B cell (primary cell): Measurements from ENCODE around the gene CAPN10. TPM values are rescaled to one million over a fixed set of nuclear protein-coding genes. Genes with fewer than 3 reads are reported as not detected.

Source experiments
- ATAC-seq: fragments of 200-7000 bp; cut with Tn5 transposase; one replicate; pipeline ENCODE4 v1.10.0; 2021; ENCODE audit warnings: low read depth, mild to moderate bottlenecking, moderate number of reproducible peaks, moderate library complexity
- CTCF ChIA-PET: fragments of 350-600 bp; sonication (Branson Sonifier 250); formaldehyde crosslinking; loops from one replicate; lab custom pipeline; 2021; ENCODE audit warnings: antibody characterized with exemption, inconsistent platforms; lab: Charles Lee
- POLR2A ChIA-PET: fragments of 350-600 bp; sonication (Branson Sonifier 250); formaldehyde crosslinking; loops from one replicate; lab custom pipeline; 2021; ENCODE audit warnings: antibody characterized with exemption; lab: Charles Lee
- DNase-seq: peaks from one replicate; pipeline ENCODE4 v3.0.0; 2013
- H2AFZ ChIP-seq: 2 replicates; pipeline ENCODE4 v1.6.1; 2012; ENCODE audit warnings: mild to moderate bottlenecking, low read depth, low read length; ENCODE audit not compliant: insufficient read depth, poor library complexity, severe bottlenecking
- H3K27ac ChIP-seq, 2 donors: 1 replicate in 1 of 2; 2 replicates in 1 of 2; pipeline ENCODE4 v1.5.1; 2012 to 2013; ENCODE audit warnings: low read length in 2 of 2, mild to moderate bottlenecking in 2 of 2, moderate library complexity in 1 of 2
- H3K27me3 ChIP-seq, 4 experiments: fragments of 200-600 bp in 1 of 4; sonication (generic) in 1 of 4; replicated peaks in 1 of 4; 1 replicate in 2 of 4; 2 replicates in 2 of 4; pipeline versions ENCODE4 v1.6.1 to v1.7.0; 2013 to 2016; ENCODE audit warnings: low read length in 3 of 4, mild to moderate bottlenecking in 2 of 4, mixed read lengths in 1 of 4, moderate library complexity in 1 of 4; ENCODE audit not compliant: insufficient read depth in 4 of 4, control insufficient read depth in 3 of 4; ENCODE audit errors: control extremely low read depth in 1 of 4
- H3K36me3 ChIP-seq, 2 experiments: replicated peaks in 1 of 2; 1 replicate in 1 of 2; 2 replicates in 1 of 2; pipeline versions ENCODE4 v1.6.1 to v1.7.1; 2013; ENCODE audit warnings: low read length in 1 of 2; ENCODE audit not compliant: insufficient read depth in 2 of 2, control insufficient read depth in 1 of 2; ENCODE audit errors: control extremely low read depth in 1 of 2, extremely low read depth in 1 of 2
- H3K4me1 ChIP-seq, 2 donors: fragments of 200-600 bp in 1 of 2; sonication (generic) in 1 of 2; 1 replicate in 1 of 2; 2 replicates in 1 of 2; pipeline versions ENCODE4 v1.5.1 to v1.6.1; 2013 to 2017; ENCODE audit warnings: low read length in 2 of 2; ENCODE audit not compliant: control insufficient read depth in 2 of 2, insufficient read depth in 2 of 2
- H3K4me2 ChIP-seq: replicated peaks from 2 replicates; pipeline ENCODE3; 2012; ENCODE audit warnings: mild to moderate bottlenecking, low read depth, low read length; ENCODE audit not compliant: poor library complexity, severe bottlenecking
- H3K4me3 ChIP-seq, 5 experiments: fragments of 200-600 bp in 1 of 5; sonication (generic) in 1 of 5; 1 replicate in 3 of 5; 2 replicates in 2 of 5; pipeline versions ENCODE4 v1.5.1 to v1.7.0; 2011 to 2016; ENCODE audit warnings: low read length in 4 of 5, mild to moderate bottlenecking in 4 of 5, low read depth in 2 of 5, control low read depth in 1 of 5, moderate library complexity in 1 of 5; ENCODE audit not compliant: insufficient read depth in 1 of 5; ENCODE audit errors: control extremely low read depth in 1 of 5, extremely low read depth in 1 of 5
- H3K79me2 ChIP-seq: fragments of 200-600 bp; sonication (generic); one replicate; pipeline ENCODE4 v1.6.0; 2016; ENCODE audit warnings: low read length; ENCODE audit not compliant: control insufficient read depth, insufficient read depth
- H3K9ac ChIP-seq: fragments of 200-600 bp; sonication (generic); 2 replicates; pipeline ENCODE4 v1.6.1; 2017; ENCODE audit warnings: mild to moderate bottlenecking, low read length, moderate library complexity
- H3K9me3 ChIP-seq, 3 donors: one replicate each; pipeline versions ENCODE4 v1.6.1 to v1.7.1; 2013; ENCODE audit warnings: low read length in 2 of 3; ENCODE audit not compliant: control insufficient read depth in 2 of 3, insufficient read depth in 1 of 3; ENCODE audit errors: control extremely low read depth in 1 of 3
- H4K20me1 ChIP-seq: 2 replicates; pipeline ENCODE4 v1.6.0; 2012; ENCODE audit warnings: mild to moderate bottlenecking, low read length; ENCODE audit not compliant: insufficient read depth, control insufficient read depth, poor library complexity, severe bottlenecking
- H3K27ac Mint-ChIP-seq: one replicate; pipeline ENCODE4 v1.8.0; 2021; ENCODE audit warnings: mixed read lengths
- H3K27me3 Mint-ChIP-seq: one replicate; pipeline ENCODE4 v1.8.0; 2021; ENCODE audit warnings: mixed read lengths
- H3K4me1 Mint-ChIP-seq: one replicate; pipeline ENCODE4 v1.8.0; 2021; ENCODE audit warnings: mixed read lengths
- H3K4me3 Mint-ChIP-seq: one replicate; pipeline ENCODE4 v1.8.0; 2021; ENCODE audit warnings: mixed read lengths
- H3K9me3 Mint-ChIP-seq: one replicate; pipeline ENCODE4 v1.8.0; 2022; ENCODE audit warnings: mixed read lengths; ENCODE audit not compliant: insufficient read depth
- EZH2 ChIP-seq: IDR thresholded peaks from 2 replicates; pipeline ENCODE4 v1.6.1; 2012; ENCODE audit warnings: borderline replicate concordance, low read depth, mild to moderate bottlenecking, moderate library complexity, low read length; ENCODE audit not compliant: insufficient read depth, poor library complexity, severe bottlenecking
- WGBS: methylation state at CpG from one replicate; pipeline ENCODE4 v1.1.5; 2013; ENCODE audit warnings: missing lambda C conversion rate; ENCODE audit not compliant: insufficient coverage; 5-methylcytosine and 5-hydroxymethylcytosine counted together
- intact Hi-C: fragments of 100-400 bp; cut with micrococcal nuclease; formaldehyde crosslinking; loops from one replicate; pipeline ENCODE4 v1.10.0; 2022
- polyA plus RNA-seq: library from polyadenylated mRNA; depleted of rRNA; stranded (reverse); fragments of >200 nt; gene quantifications from 2 replicates; pipeline ENCODE4 v1.2.3, GENCODE V29; 2012
- total RNA-seq, 2 donors: library from RNA; stranded (reverse); fragments of 120-200 nt in 1 of 2; gene quantifications; 1 replicate in 1 of 2; 2 replicates in 1 of 2; pipeline versions ENCODE4 v1.2.3 to v1.2.4, GENCODE V29; 2013 to 2022
- TF ChIP-seq, protein P1 (sequence below): fragments of 200-600 bp; IDR thresholded peaks from one replicate; pipeline ENCODE4 v1.8.0; 2022; ENCODE audit warnings: antibody characterized with exemption, mild to moderate bottlenecking

Gene CAPN10
- total and polyA plus RNA-seq, 2 donors (not counting 1 experiment from before 2014, with no cell fraction given) = 73.4 to 92.1 TPM

DNA sequence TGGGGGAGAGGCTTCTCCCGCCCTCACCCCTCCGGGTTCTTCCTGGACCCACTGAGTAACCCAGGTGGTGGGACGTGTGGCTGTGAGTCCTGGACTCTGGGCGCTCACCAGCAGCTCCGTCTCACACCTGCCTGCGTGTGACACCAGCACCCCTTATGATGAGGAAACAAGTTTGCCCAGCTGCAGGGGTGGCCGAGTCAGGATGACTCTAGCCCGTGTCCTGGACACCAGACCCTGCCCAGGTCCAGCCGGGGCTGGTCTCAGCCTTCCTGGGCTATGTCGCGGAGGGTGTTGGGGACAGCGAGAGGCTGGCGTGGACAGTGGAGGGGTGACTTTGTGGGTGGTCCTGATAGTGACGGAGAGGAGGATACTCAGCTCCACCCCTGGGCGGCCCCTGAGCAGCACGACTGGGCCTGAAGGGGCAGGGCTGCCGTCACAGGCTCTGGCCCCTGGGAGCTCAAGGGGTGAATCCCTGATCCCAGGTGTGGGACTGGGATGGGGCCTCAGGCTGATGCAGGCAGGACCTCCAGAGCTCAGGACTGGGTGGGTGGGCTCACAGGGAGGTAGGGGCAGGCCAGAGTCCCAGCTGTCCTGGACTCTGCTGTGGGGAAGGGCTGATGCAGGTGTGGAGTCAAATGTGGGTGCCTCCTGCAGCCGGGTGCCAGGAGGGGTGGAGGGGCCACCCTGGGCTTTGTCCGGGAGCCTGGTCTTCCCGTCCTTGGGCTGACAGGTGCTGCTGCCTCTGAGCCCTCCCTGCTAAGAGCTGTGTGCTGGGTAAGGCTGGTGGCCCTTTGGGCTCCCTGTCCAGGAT, 42.5 kb downstream of the CAPN10 start:
- H3K36me3 ChIP-seq = no peaks in the 10 kb centered on the region
- no peak overlapping the region for H3K4me3 ChIP-seq
- H3K27ac ChIP-seq = no peak overlapping the region
- DNase-seq = no peak
- intact Hi-C loops = no loop called here
- H3K4me1 ChIP-seq = peaks cover 13 to 16% of the 10 kb centered on the region in 2 donors
- 93% methylated on average over 19 of the region's 20 CpGs for WGBS
- H3K4me2 ChIP-seq = no peak overlapping the region
- H3K9me3 ChIP-seq = peaks cover 0 to 19% (median 10%) of the 10 kb centered on the region in 3 donors
- no peak overlapping the region for H3K9ac ChIP-seq
- no peaks in the 10 kb centered on the region for H3K79me2 ChIP-seq
- Mint-ChIP-seq H3K9me3 (peaks cover 4% of the 10 kb centered on the region), H3K27me3 (peaks cover 6% of the 10 kb centered on the region), H3K4me3 (no peak overlapping the region), H3K27ac (no peak overlapping the region), H3K4me1 (peaks cover 6% of the 10 kb centered on the region)
- no peak for ATAC-seq
- peaks cover 0 to 5% (median 0%) of the 10 kb centered on the region in 4 experiments for H3K27me3 ChIP-seq
- TF ChIP-seq EZH2 = no peak
- TF ChIP-seq, protein P1, sequence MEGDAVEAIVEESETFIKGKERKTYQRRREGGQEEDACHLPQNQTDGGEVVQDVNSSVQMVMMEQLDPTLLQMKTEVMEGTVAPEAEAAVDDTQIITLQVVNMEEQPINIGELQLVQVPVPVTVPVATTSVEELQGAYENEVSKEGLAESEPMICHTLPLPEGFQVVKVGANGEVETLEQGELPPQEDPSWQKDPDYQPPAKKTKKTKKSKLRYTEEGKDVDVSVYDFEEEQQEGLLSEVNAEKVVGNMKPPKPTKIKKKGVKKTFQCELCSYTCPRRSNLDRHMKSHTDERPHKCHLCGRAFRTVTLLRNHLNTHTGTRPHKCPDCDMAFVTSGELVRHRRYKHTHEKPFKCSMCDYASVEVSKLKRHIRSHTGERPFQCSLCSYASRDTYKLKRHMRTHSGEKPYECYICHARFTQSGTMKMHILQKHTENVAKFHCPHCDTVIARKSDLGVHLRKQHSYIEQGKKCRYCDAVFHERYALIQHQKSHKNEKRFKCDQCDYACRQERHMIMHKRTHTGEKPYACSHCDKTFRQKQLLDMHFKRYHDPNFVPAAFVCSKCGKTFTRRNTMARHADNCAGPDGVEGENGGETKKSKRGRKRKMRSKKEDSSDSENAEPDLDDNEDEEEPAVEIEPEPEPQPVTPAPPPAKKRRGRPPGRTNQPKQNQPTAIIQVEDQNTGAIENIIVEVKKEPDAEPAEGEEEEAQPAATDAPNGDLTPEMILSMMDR = no peak
- H2AFZ ChIP-seq = no peak overlapping the region
- ChIA-PET POLR2A (interaction anchor here (0.5 kb wide), 1 partner anchor 887 kb away, joined by 4 read pairs; no protein-coding TSS in a partner anchor), CTCF (no interaction called here)
- no peaks in the 10 kb centered on the region for H4K20me1 ChIP-seq

DNA sequence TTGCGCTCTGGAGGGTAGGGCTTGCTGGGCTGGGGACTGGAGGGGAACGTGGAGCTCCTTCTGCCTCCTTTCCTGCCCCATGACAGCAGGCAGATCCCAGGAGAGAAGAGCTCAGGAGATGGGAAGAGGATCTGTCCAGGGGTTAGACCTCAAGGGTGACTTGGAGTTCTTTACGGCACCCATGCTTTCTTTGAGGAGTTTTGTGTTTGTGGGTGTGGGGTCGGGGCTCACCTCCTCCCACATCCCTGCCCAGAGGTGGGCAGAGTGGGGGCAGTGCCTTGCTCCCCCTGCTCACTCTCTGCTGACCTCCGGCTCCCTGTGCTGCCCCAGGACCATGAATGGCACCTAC, 43.1 kb downstream of the CAPN10 start:
- Mint-ChIP-seq H3K4me3 (no peak overlapping the region), H3K9me3 (peaks cover 4% of the 10 kb centered on the region), H3K27ac (no peak overlapping the region), H3K4me1 (peaks cover 6% of the 10 kb centered on the region), H3K27me3 (peaks cover 6% of the 10 kb centered on the region)
- peaks cover 0 to 24% (median 15%) of the 10 kb centered on the region in 3 donors for H3K9me3 ChIP-seq
- H3K27ac ChIP-seq = no peak overlapping the region
- no peaks in the 10 kb centered on the region for H4K20me1 ChIP-seq
- DNase-seq (no peak), ATAC-seq (no peak)
- H3K79me2 ChIP-seq = no peaks in the 10 kb centered on the region
- CTCF ChIA-PET = no interaction called here
- H3K4me1 ChIP-seq = peaks cover 10 to 12% of the 10 kb centered on the region in 2 donors
- no peak overlapping the region for H2AFZ ChIP-seq
- H3K4me2 ChIP-seq = no peak overlapping the region
- H3K27me3 ChIP-seq = peaks cover 0 to 5% (median 0%) of the 10 kb centered on the region in 4 experiments
- H3K9ac ChIP-seq = no peak overlapping the region
- no peaks in the 10 kb centered on the region for H3K36me3 ChIP-seq
- TF ChIP-seq, protein P1 = no peak
- no peak for TF ChIP-seq EZH2
- POLR2A ChIA-PET = no interaction called here
- intact Hi-C loops = no loop called here
- H3K4me3 ChIP-seq = no peak overlapping the region
- WGBS = 85% methylated on average over 4 of the region's 5 CpGs
